Hypothalamus (tissue), 51 donors: Measurements from ENCODE around the gene PPEF1.

Source experiments
- DNase-seq, 51 donors: peaks; one replicate each; lab custom pipeline; 2025; lab: John Stamatoyannopoulos, UW

PPEF1 gene

DNA sequence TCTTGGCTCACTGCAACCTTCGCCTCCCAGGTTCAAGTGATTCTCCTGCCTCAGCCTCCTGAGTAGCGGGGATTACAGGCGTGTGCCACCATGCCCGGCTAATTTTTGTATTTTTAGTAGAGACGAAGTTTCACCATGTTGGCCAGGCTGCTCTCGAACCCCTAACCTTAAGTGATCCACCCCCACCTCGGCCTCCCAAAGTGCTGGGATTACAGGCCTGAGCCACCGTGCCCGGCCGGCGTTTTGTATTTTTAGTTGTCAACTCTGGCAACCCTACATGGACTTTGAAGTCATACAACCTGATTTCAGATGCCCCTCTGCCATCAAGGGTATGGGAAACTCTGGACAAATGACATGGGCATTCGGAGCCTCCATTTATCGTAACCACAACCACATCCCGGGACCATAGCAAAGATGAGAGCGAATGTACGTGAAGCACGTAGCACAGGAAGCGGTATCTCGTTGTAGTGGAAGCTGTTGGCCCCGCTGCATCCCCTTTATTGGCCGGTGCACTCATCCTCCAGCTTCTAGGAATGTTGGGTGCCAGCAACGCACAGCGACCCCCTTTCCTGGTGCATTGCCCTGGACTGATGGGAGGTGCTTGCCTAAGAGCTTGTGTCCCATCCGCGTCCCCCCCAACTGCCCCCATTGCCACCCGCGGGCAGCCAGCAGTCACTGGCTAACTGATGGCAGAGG lies 167.3 kb downstream of the PPEF1 start:
- no peak for DNase-seq

DNA sequence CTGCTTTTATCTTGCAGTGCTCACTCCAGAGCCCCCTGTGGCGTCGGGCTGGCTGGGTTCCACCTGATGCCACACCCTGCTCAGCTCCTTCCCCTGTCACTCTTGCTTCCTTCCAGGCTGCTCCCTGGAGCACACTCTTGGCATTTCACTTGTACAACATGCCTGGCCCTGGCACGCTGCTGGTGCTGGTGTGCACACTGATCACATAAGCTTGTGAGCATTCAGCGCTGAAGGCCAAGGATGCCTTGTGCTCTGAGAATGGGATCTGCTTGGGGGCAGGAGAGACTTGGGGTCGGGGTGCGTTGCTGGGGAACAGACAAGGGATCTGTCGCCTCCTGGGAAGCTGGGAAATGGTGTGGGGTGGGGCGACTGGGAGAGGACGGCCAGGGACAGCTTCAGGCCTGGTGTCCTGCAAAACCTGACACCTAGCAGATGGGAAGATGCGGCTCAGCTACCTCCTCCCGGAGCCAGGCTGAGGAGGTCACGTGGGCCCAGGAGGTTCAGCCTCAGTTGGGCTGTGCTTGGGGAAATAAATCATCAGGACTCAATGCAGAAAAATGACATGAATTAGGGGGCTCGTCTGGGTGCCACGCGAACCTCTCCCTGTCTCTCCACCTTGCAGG lies 167.9 kb downstream of the PPEF1 start:
- no peak for DNase-seq

DNA sequence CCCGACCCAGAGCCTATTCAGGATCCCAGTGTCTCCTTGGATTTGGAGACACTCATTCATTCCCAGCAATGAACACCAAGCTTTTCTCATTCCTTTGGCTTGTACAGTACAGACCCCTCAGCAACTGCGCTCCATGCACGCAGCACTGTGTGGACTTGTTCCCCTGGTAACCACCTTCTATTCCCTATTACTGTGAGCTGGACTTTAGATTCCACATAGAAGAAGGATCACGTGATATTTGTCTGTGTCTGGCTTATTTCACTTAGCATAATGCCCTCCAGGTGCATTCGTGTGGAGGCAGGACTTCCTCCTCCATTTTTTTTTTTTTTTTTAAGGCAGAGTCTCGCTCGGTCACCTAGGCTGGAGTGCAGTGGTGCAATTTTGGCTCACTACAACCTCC lies 170.0 kb downstream of the PPEF1 start:
- DNase-seq = no peak
